Measurements from ENCODE around the gene CNPY1.

DNA sequence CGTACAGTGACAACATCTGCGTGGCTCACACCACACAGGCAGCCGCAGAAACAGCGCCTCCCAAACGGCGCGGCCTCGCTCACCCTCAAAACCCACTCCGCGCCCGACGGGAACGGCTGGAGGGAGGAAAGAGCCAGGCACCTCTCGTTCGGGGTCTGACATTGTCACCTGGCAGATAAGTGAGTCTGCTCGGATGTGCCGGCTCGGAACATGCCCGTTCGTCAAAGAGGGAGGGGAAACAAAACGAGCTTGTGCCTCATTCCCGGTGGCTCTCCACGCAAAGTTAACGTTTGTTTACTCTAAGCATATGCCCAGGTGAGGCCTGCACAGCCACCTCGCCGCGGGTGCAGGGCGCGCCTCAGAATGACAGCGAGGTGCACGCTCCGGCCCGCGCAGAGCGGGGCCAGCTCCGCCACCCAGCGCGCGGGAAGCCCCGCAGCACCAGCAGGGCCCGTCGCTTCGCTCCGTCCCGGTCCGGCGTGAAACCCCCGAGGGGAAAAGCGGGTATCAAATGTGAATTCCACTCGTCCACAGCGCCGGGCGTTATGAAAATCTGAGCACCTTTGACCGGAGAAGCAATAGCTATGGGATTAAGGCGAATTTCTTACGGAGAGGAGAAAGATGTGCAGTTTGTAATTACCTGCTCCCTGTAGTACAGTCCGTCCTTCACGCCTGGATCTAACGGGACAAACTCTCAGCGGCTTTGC lies 13.1 kb downstream of the CNPY1 start:
- TF ChIP-seq, protein P1, sequence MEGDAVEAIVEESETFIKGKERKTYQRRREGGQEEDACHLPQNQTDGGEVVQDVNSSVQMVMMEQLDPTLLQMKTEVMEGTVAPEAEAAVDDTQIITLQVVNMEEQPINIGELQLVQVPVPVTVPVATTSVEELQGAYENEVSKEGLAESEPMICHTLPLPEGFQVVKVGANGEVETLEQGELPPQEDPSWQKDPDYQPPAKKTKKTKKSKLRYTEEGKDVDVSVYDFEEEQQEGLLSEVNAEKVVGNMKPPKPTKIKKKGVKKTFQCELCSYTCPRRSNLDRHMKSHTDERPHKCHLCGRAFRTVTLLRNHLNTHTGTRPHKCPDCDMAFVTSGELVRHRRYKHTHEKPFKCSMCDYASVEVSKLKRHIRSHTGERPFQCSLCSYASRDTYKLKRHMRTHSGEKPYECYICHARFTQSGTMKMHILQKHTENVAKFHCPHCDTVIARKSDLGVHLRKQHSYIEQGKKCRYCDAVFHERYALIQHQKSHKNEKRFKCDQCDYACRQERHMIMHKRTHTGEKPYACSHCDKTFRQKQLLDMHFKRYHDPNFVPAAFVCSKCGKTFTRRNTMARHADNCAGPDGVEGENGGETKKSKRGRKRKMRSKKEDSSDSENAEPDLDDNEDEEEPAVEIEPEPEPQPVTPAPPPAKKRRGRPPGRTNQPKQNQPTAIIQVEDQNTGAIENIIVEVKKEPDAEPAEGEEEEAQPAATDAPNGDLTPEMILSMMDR (IDR thresholded peaks at IDR 0.05; ENCODE audit: borderline replicate concordance, extremely low read depth, low read length, poor library complexity, severe bottlenecking): no peak
- no peak for TF ChIP-seq EZH2 (IDR thresholded peaks at IDR 0.05; ENCODE audit: borderline replicate concordance, low read depth, low read length, severe bottlenecking)

All from DND-41 (cell line).